CD4-positive, alpha-beta T cell treated with Interleukin-21 for 1 hour (primary cell): ENCODE results near the gene NIM1K.
"Not testable (repeated sequence)": the region's sequence is repeated elsewhere in the genome, so short reads cannot be mapped to it uniquely, and the experiment has no call there.

ENCODE experiments used
- DNase-seq: peaks from one replicate; pipeline ENCODE4 v3.0.0-alpha.2; 2020

Gene NIM1K

DNA sequence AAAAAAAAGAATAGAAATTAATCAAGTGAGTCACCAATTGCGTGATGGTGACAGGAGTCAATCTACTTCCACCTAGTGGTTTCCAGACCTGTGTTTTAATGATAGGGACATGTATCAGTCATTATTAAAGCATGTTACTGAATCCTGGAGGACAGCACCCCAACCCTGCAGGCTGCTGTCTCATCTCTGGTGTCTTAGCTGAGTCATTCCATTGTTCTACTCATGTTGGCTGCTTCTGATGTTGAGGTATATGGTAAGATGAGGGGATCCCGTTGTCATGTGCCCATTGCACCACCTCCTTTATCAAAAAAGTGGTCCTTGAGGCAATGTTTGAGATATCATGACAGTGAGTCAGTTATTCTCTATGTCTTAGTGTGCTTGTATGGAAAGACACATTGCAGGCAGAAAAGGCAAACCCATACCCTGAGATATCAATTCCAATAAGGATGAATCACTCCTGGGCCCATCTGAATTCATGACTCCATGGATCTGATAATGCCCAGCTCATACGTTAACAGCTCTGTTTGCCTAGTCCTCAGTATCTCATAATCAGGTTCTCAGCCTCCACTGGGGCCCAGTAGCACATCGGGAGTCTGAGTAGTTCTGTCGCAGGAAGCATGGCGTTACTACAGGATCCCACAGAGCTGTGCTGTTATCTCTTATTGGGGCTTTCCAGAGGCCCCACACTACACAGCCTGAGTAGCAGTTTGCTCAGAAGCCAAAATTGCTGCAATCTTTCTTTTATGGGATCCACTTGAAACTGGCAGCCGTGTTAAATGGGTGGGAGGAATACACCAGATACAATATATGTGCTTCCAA, 90.0 kb downstream of the NIM1K start:
- no peak for DNase-seq

GRCh38 chr5:43286623-43287022, 94.6 kb downstream of the NIM1K start:
- DNase-seq = no peak

DNA sequence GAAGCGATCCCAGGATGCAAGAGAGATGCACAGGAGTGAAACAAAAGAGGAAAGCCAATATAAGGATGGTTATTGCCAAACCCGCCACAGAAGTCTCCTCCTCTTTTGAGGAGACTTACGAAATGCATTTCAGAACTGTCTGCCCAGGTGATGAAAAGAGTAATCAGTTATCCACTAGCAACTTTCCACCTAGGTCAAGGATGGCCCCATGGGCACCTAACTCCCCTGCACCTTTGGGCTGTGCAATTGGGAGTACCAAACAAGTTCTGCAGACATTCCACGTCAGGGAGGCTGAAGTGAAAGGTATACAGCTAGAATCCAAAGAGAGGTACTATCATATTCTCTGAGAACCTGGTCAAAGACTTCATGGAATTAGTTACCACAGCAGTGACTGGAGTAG, 95.5 kb downstream of the NIM1K start:
- DNase-seq = no peak

GRCh38 chr5:43288269-43288831, 96.3 kb downstream of the NIM1K start:
- DNase-seq = no peak

DNA sequence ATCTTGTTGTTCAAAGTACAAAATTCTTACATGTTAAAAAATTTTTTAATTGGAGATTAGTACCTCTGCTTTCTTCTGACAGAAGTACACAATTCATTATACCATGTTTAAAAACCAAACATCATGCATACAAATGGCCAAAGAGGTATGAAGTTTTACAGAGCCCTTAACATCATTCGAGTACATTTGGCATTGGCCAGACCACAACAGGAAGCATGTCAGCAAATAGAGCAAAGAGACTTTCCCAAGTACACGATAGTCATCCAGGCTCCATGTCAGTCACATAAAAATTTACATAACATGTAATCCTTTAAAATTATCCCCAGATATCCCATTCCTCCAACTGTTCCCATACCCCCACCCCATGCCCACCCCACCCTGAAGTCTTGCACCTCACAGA, 98.7 kb downstream of the NIM1K start:
- no peak for DNase-seq

DNA sequence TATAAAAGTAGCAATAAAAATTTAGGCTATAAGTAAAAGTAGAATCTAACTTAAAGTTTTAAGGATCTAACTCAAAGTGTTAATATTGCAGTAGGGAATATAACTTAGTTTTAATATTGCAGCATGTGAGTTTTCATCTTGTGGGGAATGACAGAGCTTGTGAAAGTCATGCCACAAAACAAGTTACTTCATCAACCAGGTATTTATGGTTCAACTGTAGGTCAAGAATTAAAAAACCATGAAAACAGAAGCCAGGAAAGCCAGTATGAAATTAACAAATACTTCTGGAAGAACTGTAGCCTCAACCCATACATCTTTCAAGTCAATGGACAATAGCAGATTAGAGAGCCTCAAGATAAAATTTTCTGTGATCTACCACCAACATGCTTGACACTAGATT, 102.2 kb downstream of the NIM1K start:
- DNase-seq = no peak

DNA sequence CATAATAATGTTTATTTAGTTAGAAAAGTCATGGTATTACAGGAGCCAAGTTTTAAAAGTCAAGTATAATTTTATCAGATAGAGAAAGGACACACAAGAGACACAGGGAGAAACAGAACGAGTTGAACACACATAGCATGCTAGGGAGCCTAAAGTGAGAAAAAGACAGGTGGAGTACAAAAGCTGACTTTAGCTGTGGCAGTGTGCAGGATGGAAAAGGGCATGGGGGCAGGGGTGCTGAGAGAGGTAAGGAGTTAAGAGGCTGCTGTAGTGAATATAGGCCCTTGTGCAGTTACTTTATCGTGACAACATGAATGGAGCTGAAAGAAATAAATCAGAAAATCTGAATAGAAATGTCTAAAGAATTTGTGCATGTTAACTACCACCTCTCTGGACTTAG, 103.2 kb downstream of the NIM1K start:
- no peak for DNase-seq

- DNase-seq = no peak
Observed at GRCh38 chr5:43296835-43297234, 104.8 kb downstream of the NIM1K start.

DNA sequence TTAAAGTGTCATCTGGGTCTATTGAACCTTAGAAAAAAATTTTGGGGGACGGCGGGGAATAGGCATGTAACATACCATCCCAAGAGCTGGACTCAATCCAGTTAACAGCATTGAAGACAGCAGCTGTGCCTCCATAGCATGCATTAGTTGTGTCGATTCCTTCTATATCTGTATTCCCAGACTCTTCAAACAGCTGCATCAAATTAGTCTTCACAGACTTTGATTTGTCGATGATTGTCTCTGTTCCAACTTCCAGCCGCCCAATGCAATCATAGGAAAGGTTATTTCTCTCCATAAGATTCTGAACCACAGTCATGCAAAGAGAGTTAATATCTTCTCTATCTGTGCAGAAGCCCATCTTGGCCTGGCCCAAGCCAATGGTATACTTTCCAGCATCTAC, 106.4 kb downstream of the NIM1K start:
- no peak for DNase-seq

DNA sequence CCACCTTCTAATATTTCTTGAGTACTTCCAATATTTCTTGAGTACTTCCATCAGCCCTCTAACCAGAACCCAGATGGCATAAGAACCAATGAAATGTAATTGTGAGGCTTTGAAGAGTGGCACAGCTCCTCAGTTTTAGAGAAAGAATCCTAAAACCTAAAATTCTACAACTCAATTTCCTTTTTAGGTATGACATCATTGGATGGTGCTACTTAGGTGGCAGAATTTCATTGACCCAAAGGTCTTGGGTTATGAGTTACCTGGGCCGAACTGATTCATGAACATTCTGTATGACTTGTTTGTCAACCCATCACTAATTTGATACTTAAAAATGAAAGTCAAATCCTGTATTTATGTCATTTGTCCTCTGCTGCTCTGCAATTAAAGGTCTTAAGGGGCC, 108.1 kb downstream of the NIM1K start:
- DNase-seq = no peak

DNA sequence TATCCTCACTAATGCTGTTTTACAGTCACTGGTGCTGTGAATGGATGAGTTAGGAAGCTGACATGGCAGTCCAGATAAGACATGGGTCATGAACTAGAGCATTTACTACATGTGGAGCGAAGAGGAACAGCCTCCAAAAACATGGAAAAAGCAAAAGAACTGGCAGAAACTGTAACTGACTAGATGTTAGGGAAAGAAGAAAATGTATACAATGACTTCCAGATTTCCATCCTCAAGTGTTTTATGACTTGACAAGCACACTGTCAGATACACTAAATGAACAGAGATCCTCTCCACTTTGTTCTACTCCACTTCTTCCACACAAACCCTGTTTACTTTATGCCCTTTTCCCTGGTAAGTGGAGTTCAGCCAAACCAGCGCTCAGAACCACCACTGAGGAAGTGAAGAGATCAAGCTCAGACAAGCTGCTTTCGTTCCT, 109.6 kb downstream of the NIM1K start:
- no peak for DNase-seq

- DNase-seq = no peak
Observed at GRCh38 chr5:43302481-43302880, 110.5 kb downstream of the NIM1K start.

GRCh38 chr5:43303242-43303641, 111.2 kb downstream of the NIM1K start:
- DNase-seq = no peak

DNA sequence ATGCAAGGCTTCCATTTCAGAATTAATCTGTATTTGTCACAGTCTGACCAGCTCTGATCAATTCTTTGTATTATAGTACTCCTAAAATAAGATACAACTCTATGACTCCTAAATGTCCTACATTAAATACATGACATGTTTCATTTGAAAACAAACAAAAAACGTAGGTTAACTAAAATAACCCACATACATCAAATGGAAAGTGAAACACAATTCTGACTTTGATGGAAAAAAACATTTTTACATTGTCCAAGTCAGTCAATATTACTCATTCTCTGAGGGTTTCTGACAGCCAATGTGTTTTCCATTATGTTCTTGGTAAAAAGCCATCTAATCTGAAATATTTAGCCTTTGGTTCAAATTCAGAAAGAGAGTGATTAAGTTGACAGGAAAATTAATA, 112.5 kb downstream of the NIM1K start:
- peak; percentile 31 for DNase-seq

DNA sequence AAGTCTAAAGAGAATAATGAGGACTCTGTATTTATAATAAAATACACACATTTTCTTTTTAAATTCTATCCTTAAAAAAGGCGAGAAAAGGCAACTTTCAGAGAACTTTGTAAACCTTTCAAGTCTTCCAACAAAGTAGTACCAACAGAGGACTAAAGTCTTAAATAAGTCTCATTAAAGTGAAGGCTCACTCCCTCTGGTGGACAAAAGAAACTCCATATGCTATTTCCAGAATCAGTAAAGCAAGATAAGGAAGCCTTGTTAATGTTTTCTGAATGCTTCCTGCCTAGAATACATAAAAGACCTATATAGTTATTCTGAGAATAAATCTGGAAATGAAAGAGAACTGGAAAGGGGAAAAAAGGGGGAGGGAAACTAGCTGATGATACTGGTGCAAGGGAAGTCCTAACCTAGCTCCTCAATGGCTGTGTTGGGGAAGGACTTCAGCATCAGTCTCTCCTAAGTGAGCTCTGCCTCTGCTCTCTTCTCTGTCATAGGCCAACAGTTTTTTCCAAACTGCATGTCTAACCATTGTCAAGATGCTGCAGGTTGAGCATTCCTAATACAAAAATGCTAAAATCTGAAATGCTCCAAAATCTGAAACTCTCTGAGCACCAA, 114.0 kb downstream of the NIM1K start:
- peak; percentile 65 for DNase-seq

- DNase-seq = not testable (repeated sequence)
Observed at GRCh38 chr5:43306954-43307353, 114.9 kb downstream of the NIM1K start.

- no peak for DNase-seq
Observed at GRCh38 chr5:43309122-43309521, 117.1 kb downstream of the NIM1K start.

GRCh38 chr5:43309637-43310036, 117.6 kb downstream of the NIM1K start:
- DNase-seq = no peak

DNA sequence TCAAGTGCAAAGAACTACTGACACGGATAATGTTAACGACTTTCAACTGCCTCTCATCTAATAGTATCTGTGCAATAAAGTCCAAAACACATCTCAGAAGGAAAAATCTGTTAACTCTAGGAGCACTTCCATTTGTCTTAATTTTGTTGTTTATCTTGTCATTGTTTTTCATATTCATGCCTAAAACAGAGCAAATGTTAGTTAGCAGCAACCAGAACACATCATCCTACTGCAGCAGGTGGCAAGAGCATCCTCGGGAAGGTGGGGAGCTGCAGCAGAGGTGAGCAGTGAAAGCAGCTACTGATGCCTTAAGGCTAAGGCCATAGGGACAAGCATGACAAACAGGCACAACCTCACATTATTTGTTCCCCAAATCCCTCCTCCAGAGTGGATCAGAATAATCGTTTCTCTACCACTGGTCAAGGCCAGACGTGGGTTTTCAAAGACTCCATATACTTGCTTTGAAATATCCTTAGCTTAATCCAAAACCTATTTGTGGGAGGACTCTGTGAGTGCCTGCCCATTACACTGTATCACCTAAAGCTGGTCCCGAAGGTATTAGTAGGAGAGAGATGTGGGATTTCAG, 120.1 kb downstream of the NIM1K start:
- DNase-seq = no peak

- DNase-seq = no peak
Observed at GRCh38 chr5:43312699-43313034, 120.6 kb downstream of the NIM1K start.

DNA sequence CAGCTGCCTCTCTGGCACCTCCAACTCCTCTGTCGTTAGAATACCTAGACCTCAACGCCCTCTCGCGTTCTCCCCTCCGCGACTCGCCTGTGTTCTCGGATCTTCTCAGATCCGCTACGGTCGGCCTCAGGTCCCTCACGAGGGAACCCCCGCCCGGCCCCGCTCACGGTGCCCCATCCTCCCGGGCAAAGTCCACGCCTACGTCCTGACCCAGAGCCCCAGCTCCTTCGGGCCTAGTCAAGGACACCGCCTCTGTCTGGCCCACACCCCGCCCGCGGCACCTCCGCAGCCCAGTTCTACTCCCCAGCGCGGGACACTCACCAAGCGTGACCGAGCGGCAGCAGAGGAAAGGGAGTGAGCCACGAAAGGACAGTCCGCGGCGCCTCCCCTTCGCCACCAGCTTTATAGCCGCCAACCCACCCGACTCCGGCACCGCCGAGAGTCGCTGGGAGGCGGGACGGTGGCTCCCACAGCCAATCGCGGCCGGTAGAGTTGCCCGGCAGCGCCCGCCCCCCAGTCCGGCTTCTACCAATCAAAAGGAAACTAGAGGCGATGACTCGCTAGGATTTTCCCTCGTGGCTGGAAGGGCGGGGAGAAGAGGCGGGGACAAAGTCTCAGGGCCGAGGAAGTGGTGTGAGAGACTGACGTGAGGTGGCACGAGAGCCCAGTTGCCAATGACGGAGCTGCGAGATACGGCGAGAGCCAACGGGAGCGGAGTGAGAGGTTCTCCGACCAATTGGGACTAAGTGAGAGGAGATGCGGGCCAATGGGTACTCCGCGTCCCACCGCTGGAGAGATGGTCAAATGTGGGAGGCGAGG, 121.2 kb downstream of the NIM1K start, which contains the start of gene HMGCS1:
HMGCS1 (minus strand) TSS at position 378 of the 819 bp plus-strand sequence. CDS start 14,447 bp downstream, outside the sequence.
- peak; percentile 100 for DNase-seq

DNA sequence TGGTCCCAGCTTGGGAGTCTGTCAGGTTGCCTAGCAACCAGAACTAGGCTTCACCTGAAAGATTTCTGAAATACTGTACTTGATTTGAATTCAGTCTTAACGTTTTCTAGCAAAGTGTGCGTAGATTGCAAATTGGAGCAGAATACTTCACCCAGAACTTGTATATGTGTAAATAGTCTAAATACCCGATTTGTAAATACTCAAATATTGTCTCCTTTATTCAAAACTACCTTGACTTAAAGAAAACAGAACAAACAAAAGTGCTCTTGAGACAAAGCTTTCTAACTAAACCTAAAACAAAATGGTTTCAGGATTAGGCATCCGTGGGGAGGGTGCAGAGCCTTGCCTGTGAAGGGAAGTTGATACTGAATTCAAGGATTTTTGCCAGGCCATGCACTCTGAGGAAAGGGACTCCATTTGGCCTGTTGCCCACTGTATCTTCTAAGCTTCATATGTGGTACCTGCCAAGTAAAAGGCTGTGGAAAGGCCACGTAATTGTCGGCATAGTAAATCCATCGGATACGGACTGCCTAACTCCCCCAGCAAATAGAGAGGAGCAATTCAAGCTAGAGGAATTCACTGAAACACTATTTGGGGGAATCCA, 121.9 kb downstream of the NIM1K start:
- no peak for DNase-seq

- DNase-seq = no peak
Observed at GRCh38 chr5:43314724-43315123, 122.7 kb downstream of the NIM1K start.
